Measurements from ENCODE around the gene PKP3. TPM values are rescaled to one million over a fixed set of nuclear protein-coding genes. Genes with fewer than 3 reads are reported as not detected.

PKP3 gene
- total RNA-seq, 1 donor from 2014 or later, result 23.9 TPM

- H3K36me3 ChIP-seq (ENCODE audit: control insufficient read depth, insufficient read depth, low read length), result no peaks in the 10 kb centered on the region
- TF ChIP-seq CTCF (IDR thresholded peaks at IDR 0.05; ENCODE audit: insufficient read depth, low read length, poor library complexity, severe bottlenecking), result no peak
- no peak for DNase-seq (ENCODE audit: low read depth)
- no peak overlapping the region for H3K4me3 ChIP-seq (ENCODE audit: low read depth, low read length)
- peaks cover 4% of the 10 kb centered on the region for H3K27me3 ChIP-seq (ENCODE audit: control insufficient read depth, insufficient read depth, low read length)
Measured at GRCh38 chr11:426851-427250, 32.8 kb downstream of the PKP3 start.

- DNase-seq (ENCODE audit: low read depth), result no peak
- TF ChIP-seq CTCF (IDR thresholded peaks at IDR 0.05; ENCODE audit: insufficient read depth, low read length, poor library complexity, severe bottlenecking), result no peak
- Histone ChIP-seq H3K27me3 (ENCODE audit: control insufficient read depth, insufficient read depth, low read length) (peaks cover 4% of the 10 kb centered on the region), H3K4me3 (ENCODE audit: low read depth, low read length) (no peak overlapping the region), H3K36me3 (ENCODE audit: control insufficient read depth, insufficient read depth, low read length) (no peaks in the 10 kb centered on the region)
Measured at GRCh38 chr11:428295-428694, 34.3 kb downstream of the PKP3 start.

GRCh38 chr11:429391-429790 is 35.4 kb downstream of the PKP3 start:
- no peak for TF ChIP-seq CTCF (IDR thresholded peaks at IDR 0.05; ENCODE audit: insufficient read depth, low read length, poor library complexity, severe bottlenecking)
- H3K36me3 ChIP-seq (ENCODE audit: control insufficient read depth, insufficient read depth, low read length), result no peaks in the 10 kb centered on the region

GRCh38 chr11:429931-430456 is 36.0 kb downstream of the PKP3 start:
- Histone ChIP-seq H3K27me3 (ENCODE audit: control insufficient read depth, insufficient read depth, low read length) (peaks cover 4% of the 10 kb centered on the region), H3K36me3 (ENCODE audit: control insufficient read depth, insufficient read depth, low read length) (no peaks in the 10 kb centered on the region), H3K4me3 (ENCODE audit: low read depth, low read length) (no peak overlapping the region)
- DNase-seq (ENCODE audit: low read depth), result no peak
- TF ChIP-seq CTCF (IDR thresholded peaks at IDR 0.05; ENCODE audit: insufficient read depth, low read length, poor library complexity, severe bottlenecking), result no peak

More at GRCh38 chr11:429391-429790, 35.4 kb downstream of the PKP3 start:
- DNase-seq (ENCODE audit: low read depth), result no peak
- Histone ChIP-seq H3K27me3 (ENCODE audit: control insufficient read depth, insufficient read depth, low read length) (peaks cover 4% of the 10 kb centered on the region), H3K4me3 (ENCODE audit: low read depth, low read length) (no peak overlapping the region)

GRCh38 chr11:431921-432320 is 37.9 kb downstream of the PKP3 start:
- DNase-seq (ENCODE audit: low read depth), result no peak
- no peaks in the 10 kb centered on the region for H3K36me3 ChIP-seq (ENCODE audit: control insufficient read depth, insufficient read depth, low read length)
- H3K4me3 ChIP-seq (ENCODE audit: low read depth, low read length), result no peak overlapping the region
- no peaks in the 10 kb centered on the region for H3K27me3 ChIP-seq (ENCODE audit: control insufficient read depth, insufficient read depth, low read length)
- no peak for TF ChIP-seq CTCF (IDR thresholded peaks at IDR 0.05; ENCODE audit: insufficient read depth, low read length, poor library complexity, severe bottlenecking)

GRCh38 chr11:432501-433100 is 38.6 kb downstream of the PKP3 start:
- no peak for TF ChIP-seq CTCF (IDR thresholded peaks at IDR 0.05; ENCODE audit: insufficient read depth, low read length, poor library complexity, severe bottlenecking)
- no peaks in the 10 kb centered on the region for H3K36me3 ChIP-seq (ENCODE audit: control insufficient read depth, insufficient read depth, low read length)
- H3K4me3 ChIP-seq (ENCODE audit: low read depth, low read length), result no peak overlapping the region
- H3K27me3 ChIP-seq (ENCODE audit: control insufficient read depth, insufficient read depth, low read length), result no peaks in the 10 kb centered on the region
- no peak for DNase-seq (ENCODE audit: low read depth)
